ENCODE results near the gene FANCD2OS. TPM values are rescaled to one million over a fixed set of nuclear protein-coding genes. Genes with fewer than 3 reads are reported as not detected.
"Not testable (repeated sequence)": the region's sequence is repeated elsewhere in the genome, so short reads cannot be mapped to it uniquely, and the experiment has no call there.

The FANCD2OS gene
- total and polyA plus RNA-seq, 2 donors, result 0.18 TPM; not detected in 1

GRCh38 chr3:10116138-10116460 is 8.0 kb upstream of the FANCD2OS start:
- Histone ChIP-seq H3K4me1 (ENCODE audit: control insufficient read depth in 2 of 2, insufficient read depth in 2 of 2, low read length in 2 of 2) (peaks cover 9 to 11% of the 10 kb centered on the region in 2 donors), H3K27me3 (ENCODE audit: control insufficient read depth in 2 of 2, insufficient read depth in 1 of 2, low read length in 1 of 2) (no peaks in the 10 kb centered on the region), H3K4me3 (ENCODE audit: low read length in 2 of 2) (peak overlapping the region; percentile 65 to 74), H3K27ac (ENCODE audit: low read depth in 1 of 2, low read length in 1 of 2) (no peak overlapping the region), H3K36me3 (ENCODE audit: control insufficient read depth in 2 of 2, insufficient read depth in 2 of 2, low read length in 1 of 2) (peaks cover 6 to 11% of the 10 kb centered on the region in 2 donors), H3K9me3 (ENCODE audit: control insufficient read depth in 2 of 2, insufficient read depth in 1 of 2, low read length in 1 of 2) (no peaks in the 10 kb centered on the region)
- WGBS, result under 1% methylated on average over 10 of the region's 10 CpGs
- peak in 1 of 9 donors; percentile 9 for DNase-seq (ENCODE audit: low read depth in 6 of 9, low spot score in 9 of 9)

GRCh38 chr3:10115326-10116137 is 7.5 kb upstream of the FANCD2OS start, which contains the start of gene BRK1:
BRK1 (plus strand) TSS chr3:10115675; CDS start chr3:10115702, 27 bp downstream.
- Histone ChIP-seq H3K27ac (ENCODE audit: low read depth in 1 of 2, low read length in 1 of 2) (peak within 1 kb of the TSS; percentile 52 to 91), H3K27me3 (ENCODE audit: control insufficient read depth in 2 of 2, insufficient read depth in 1 of 2, low read length in 1 of 2) (no peaks in the 10 kb centered on the region), H3K9me3 (ENCODE audit: control insufficient read depth in 2 of 2, insufficient read depth in 1 of 2, low read length in 1 of 2) (no peaks in the 10 kb centered on the region), H3K4me1 (ENCODE audit: control insufficient read depth in 2 of 2, insufficient read depth in 2 of 2, low read length in 2 of 2) (peaks cover 9 to 11% of the 10 kb centered on the region in 2 donors), H3K36me3 (ENCODE audit: control insufficient read depth in 2 of 2, insufficient read depth in 2 of 2, low read length in 1 of 2) (peaks cover 3 to 6% of the 10 kb centered on the region in 2 donors), H3K4me3 (ENCODE audit: low read length in 2 of 2) (peak within 1 kb of the TSS; percentile 65 to 74)
- peak; percentile 91 to 97 (median 95) for DNase-seq (ENCODE audit: low read depth in 6 of 9, low spot score in 9 of 9)
- under 1% methylated on average over 54 of the region's 54 CpGs for WGBS

GRCh38 chr3:10106919-10107318 is 1.1 kb downstream of the FANCD2OS start:
- H3K27me3 ChIP-seq (ENCODE audit: control insufficient read depth in 2 of 2, insufficient read depth in 1 of 2, low read length in 1 of 2), result no peaks in the 10 kb centered on the region
- H3K9me3 ChIP-seq (ENCODE audit: control insufficient read depth in 2 of 2, insufficient read depth in 1 of 2, low read length in 1 of 2), result no peaks in the 10 kb centered on the region
- H3K4me3 ChIP-seq (ENCODE audit: low read length in 2 of 2), result no peak overlapping the region
- DNase-seq (ENCODE audit: low read depth in 6 of 9, low spot score in 9 of 9), result no peak
- peaks cover 0 to under 1% of the 10 kb centered on the region in 2 donors for H3K36me3 ChIP-seq (ENCODE audit: control insufficient read depth in 2 of 2, insufficient read depth in 2 of 2, low read length in 1 of 2)
- 91% methylated on average over 2 of the region's 2 CpGs for WGBS
- no peaks in the 10 kb centered on the region for H3K4me1 ChIP-seq (ENCODE audit: control insufficient read depth in 2 of 2, insufficient read depth in 2 of 2, low read length in 2 of 2)
- H3K27ac ChIP-seq (ENCODE audit: low read depth in 1 of 2, low read length in 1 of 2), result no peak overlapping the region

- H3K36me3 ChIP-seq (ENCODE audit: control insufficient read depth in 2 of 2, insufficient read depth in 2 of 2, low read length in 1 of 2), result peaks cover 8 to 30% of the 10 kb centered on the region in 2 donors
- H3K27ac ChIP-seq (ENCODE audit: low read depth in 1 of 2, low read length in 1 of 2), result no peak overlapping the region
- H3K9me3 ChIP-seq (ENCODE audit: control insufficient read depth in 2 of 2, insufficient read depth in 1 of 2, low read length in 1 of 2), result no peaks in the 10 kb centered on the region
- H3K27me3 ChIP-seq (ENCODE audit: control insufficient read depth in 2 of 2, insufficient read depth in 1 of 2, low read length in 1 of 2), result no peaks in the 10 kb centered on the region
- no peaks in the 10 kb centered on the region for H3K4me1 ChIP-seq (ENCODE audit: control insufficient read depth in 2 of 2, insufficient read depth in 2 of 2, low read length in 2 of 2)
- DNase-seq (ENCODE audit: low read depth in 6 of 9, low spot score in 9 of 9), result no peak
- H3K4me3 ChIP-seq (ENCODE audit: low read length in 2 of 2), result no peak overlapping the region
- 97% methylated on average over 5 of the region's 5 CpGs for WGBS
Observed at GRCh38 chr3:10099041-10099440, 9.0 kb downstream of the FANCD2OS start.

GRCh38 chr3:10093678-10094077 is 14.4 kb downstream of the FANCD2OS start:
- Histone ChIP-seq H3K4me3 (ENCODE audit: low read length in 2 of 2) (no peak overlapping the region), H3K27ac (ENCODE audit: low read depth in 1 of 2, low read length in 1 of 2) (no peak overlapping the region), H3K9me3 (ENCODE audit: control insufficient read depth in 2 of 2, insufficient read depth in 1 of 2, low read length in 1 of 2) (no peaks in the 10 kb centered on the region), H3K27me3 (ENCODE audit: control insufficient read depth in 2 of 2, insufficient read depth in 1 of 2, low read length in 1 of 2) (no peaks in the 10 kb centered on the region), H3K4me1 (ENCODE audit: control insufficient read depth in 2 of 2, insufficient read depth in 2 of 2, low read length in 2 of 2) (no peaks in the 10 kb centered on the region), H3K36me3 (ENCODE audit: control insufficient read depth in 2 of 2, insufficient read depth in 2 of 2, low read length in 1 of 2) (peaks cover 21 to 49% of the 10 kb centered on the region in 2 donors)
- no peak for DNase-seq (ENCODE audit: low read depth in 6 of 9, low spot score in 9 of 9)
- 95% methylated on average over 3 of the region's 3 CpGs for WGBS

- peaks cover 25 to 57% of the 10 kb centered on the region in 2 donors for H3K36me3 ChIP-seq (ENCODE audit: control insufficient read depth in 2 of 2, insufficient read depth in 2 of 2, low read length in 1 of 2)
- not testable (repeated sequence) for H3K4me1 ChIP-seq (ENCODE audit: control insufficient read depth in 2 of 2, insufficient read depth in 2 of 2, low read length in 2 of 2); H3K27ac ChIP-seq (ENCODE audit: low read depth in 1 of 2, low read length in 1 of 2); DNase-seq (ENCODE audit: low read depth in 6 of 9, low spot score in 9 of 9); H3K4me3 ChIP-seq (ENCODE audit: low read length in 2 of 2); H3K9me3 ChIP-seq (ENCODE audit: control insufficient read depth in 2 of 2, insufficient read depth in 1 of 2, low read length in 1 of 2); H3K27me3 ChIP-seq (ENCODE audit: control insufficient read depth in 2 of 2, insufficient read depth in 1 of 2, low read length in 1 of 2)
- 100% methylated on average over 2 of the region's 2 CpGs for whole genome bisulfite sequencing
Observed at GRCh38 chr3:10091387-10091786, 16.7 kb downstream of the FANCD2OS start.

GRCh38 chr3:10090774-10091173 is 17.3 kb downstream of the FANCD2OS start:
- H3K4me3 ChIP-seq (ENCODE audit: low read length in 2 of 2); H3K27me3 ChIP-seq (ENCODE audit: control insufficient read depth in 2 of 2, insufficient read depth in 1 of 2, low read length in 1 of 2); H3K27ac ChIP-seq (ENCODE audit: low read depth in 1 of 2, low read length in 1 of 2); H3K4me1 ChIP-seq (ENCODE audit: control insufficient read depth in 2 of 2, insufficient read depth in 2 of 2, low read length in 2 of 2); H3K9me3 ChIP-seq (ENCODE audit: control insufficient read depth in 2 of 2, insufficient read depth in 1 of 2, low read length in 1 of 2); DNase-seq (ENCODE audit: low read depth in 6 of 9, low spot score in 9 of 9): not testable (repeated sequence)
- WGBS, result 100% methylated on average over 1 of the region's 1 CpG
- peaks cover 23 to 56% of the 10 kb centered on the region in 2 donors for H3K36me3 ChIP-seq (ENCODE audit: control insufficient read depth in 2 of 2, insufficient read depth in 2 of 2, low read length in 1 of 2)

GRCh38 chr3:10090179-10090578 is 17.9 kb downstream of the FANCD2OS start:
- DNase-seq (ENCODE audit: low read depth in 6 of 9, low spot score in 9 of 9), result no peak
- Histone ChIP-seq H3K4me3 (ENCODE audit: low read length in 2 of 2) (no peak overlapping the region), H3K4me1 (ENCODE audit: control insufficient read depth in 2 of 2, insufficient read depth in 2 of 2, low read length in 2 of 2) (no peaks in the 10 kb centered on the region), H3K27me3 (ENCODE audit: control insufficient read depth in 2 of 2, insufficient read depth in 1 of 2, low read length in 1 of 2) (no peaks in the 10 kb centered on the region), H3K27ac (ENCODE audit: low read depth in 1 of 2, low read length in 1 of 2) (no peak overlapping the region), H3K36me3 (ENCODE audit: control insufficient read depth in 2 of 2, insufficient read depth in 2 of 2, low read length in 1 of 2) (peaks cover 23 to 58% of the 10 kb centered on the region in 2 donors), H3K9me3 (ENCODE audit: control insufficient read depth in 2 of 2, insufficient read depth in 1 of 2, low read length in 1 of 2) (no peaks in the 10 kb centered on the region)
- 99% methylated on average over 6 of the region's 6 CpGs for WGBS

- H3K36me3 ChIP-seq (ENCODE audit: control insufficient read depth in 2 of 2, insufficient read depth in 2 of 2, low read length in 1 of 2), result peaks cover 21 to 58% of the 10 kb centered on the region in 2 donors
- no peak for DNase-seq (ENCODE audit: low read depth in 6 of 9, low spot score in 9 of 9)
- no peak overlapping the region for H3K27ac ChIP-seq (ENCODE audit: low read depth in 1 of 2, low read length in 1 of 2)
- H3K27me3 ChIP-seq (ENCODE audit: control insufficient read depth in 2 of 2, insufficient read depth in 1 of 2, low read length in 1 of 2), result no peaks in the 10 kb centered on the region
- no peak overlapping the region for H3K4me3 ChIP-seq (ENCODE audit: low read length in 2 of 2)
- H3K9me3 ChIP-seq (ENCODE audit: control insufficient read depth in 2 of 2, insufficient read depth in 1 of 2, low read length in 1 of 2), result no peaks in the 10 kb centered on the region
- WGBS, result 97% methylated on average over 4 of the region's 4 CpGs
- H3K4me1 ChIP-seq (ENCODE audit: control insufficient read depth in 2 of 2, insufficient read depth in 2 of 2, low read length in 2 of 2), result no peaks in the 10 kb centered on the region
Observed at GRCh38 chr3:10088256-10088655, 19.8 kb downstream of the FANCD2OS start.
